HepG2 (cell line): ENCODE results near the gene KCNJ6. TPM values are rescaled to one million over a fixed set of nuclear protein-coding genes. Genes with fewer than 3 reads are reported as not detected.
A peak's percentile ranks its signal among the peaks of the same experiment; 100 is the strongest.

Experiments
- ATAC-seq: fragments of 200-7000 bp; cut with Tn5 transposase; 3 replicates; pipeline ENCODE4 v1.9.1; 2020; ENCODE audit warnings: mild to moderate bottlenecking, moderate library complexity
- BruUV-seq: library from RNA; stranded (reverse); fragments of 400-500 nt; replicated peaks from 2 replicates; lab custom pipeline; 2021; lab: Mats Ljungman, UMichigan
- CTCF ChIA-PET: fragments of 300-600 bp; formaldehyde crosslinking; extraction: SDS; loops from one replicate; lab custom pipeline; 2021; ENCODE audit warnings: low total read pairs, inconsistent platforms, low intra/inter-chr PET ratio; lab: Yijun Ruan, JAX
- POLR2A ChIA-PET: fragments of 350-600 bp; sonication (Branson Sonifier 250); formaldehyde crosslinking; loops from one replicate; lab custom pipeline; 2020; ENCODE audit warnings: antibody characterized with exemption, inconsistent platforms; lab: Yijun Ruan, JAX
- DNase-seq: peaks from one replicate; pipeline ENCODE4 v3.0.0-alpha.2; 2015; ENCODE audit warnings: low spot score
- FAIRE-seq: peaks from 3 replicates; lab custom pipeline; 2011; peaks lifted over from hg19 to GRCh38; lab: Jason Lieb, UNC
- H2AFZ ChIP-seq: one replicate; pipeline ENCODE4 v1.6.1; 2011; ENCODE audit warnings: low read length, inconsistent platforms
- H3K27ac ChIP-seq: fragments of 300-600 bp; 3 replicates; pipeline ENCODE4 v1.8.0; 2011; ENCODE audit warnings: mixed run types, mild to moderate bottlenecking, mixed read lengths, low read length, inconsistent platforms; ENCODE audit not compliant: insufficient read depth; ENCODE audit errors: extremely low read length
- H3K27me3 ChIP-seq, 2 experiments: fragments of 200-600 bp in 1 of 2; 2 replicates in 1 of 2; 3 replicates in 1 of 2; pipeline versions ENCODE4 v1.6.0 to v1.8.0; 2011; ENCODE audit warnings: low read length in 2 of 2, mild to moderate bottlenecking in 2 of 2, moderate library complexity in 2 of 2, inconsistent platforms in 1 of 2; ENCODE audit not compliant: insufficient read depth in 2 of 2, control insufficient read depth in 1 of 2
- H3K36me3 ChIP-seq, 2 experiments: fragments of 200-600 bp in 1 of 2; replicated peaks in 1 of 2; 2 replicates in 1 of 2; 3 replicates in 1 of 2; pipeline versions ENCODE4 v1.5.1 to v1.8.0; 2011; ENCODE audit warnings: low read length in 2 of 2, inconsistent platforms in 1 of 2; ENCODE audit not compliant: insufficient read depth in 2 of 2, control insufficient read depth in 1 of 2
- H3K4me1 ChIP-seq: 2 replicates; pipeline ENCODE4 v1.5.1; 2012; ENCODE audit warnings: low read length, inconsistent platforms; ENCODE audit not compliant: insufficient read depth
- H3K4me2 ChIP-seq: 2 replicates; pipeline ENCODE4 v1.6.0; 2011; ENCODE audit warnings: low read depth, low read length, inconsistent platforms
- H3K4me3 ChIP-seq, 3 experiments: fragments of 200-600 bp in 1 of 3; sonication (generic), shearing (Covaris generic) in 1 of 3; replicated peaks in 1 of 3; 2 replicates each; pipeline ENCODE4 v1.5.1; 2011 to 2016; ENCODE audit warnings: low read length in 3 of 3, inconsistent platforms in 2 of 3, low read depth in 2 of 3, mild to moderate bottlenecking in 2 of 3, control low read depth in 1 of 3, mixed read lengths in 1 of 3; ENCODE audit not compliant: insufficient read depth in 1 of 3
- H3K79me2 ChIP-seq: one replicate; pipeline ENCODE4 v1.6.1; 2011; ENCODE audit warnings: low read length, inconsistent platforms; ENCODE audit not compliant: insufficient read depth
- H3K9ac ChIP-seq: 2 replicates; pipeline ENCODE4 v1.6.0; 2011; ENCODE audit warnings: mild to moderate bottlenecking, low read depth, low read length, inconsistent platforms; ENCODE audit not compliant: insufficient read depth
- H3K9me3 ChIP-seq: 2 replicates; pipeline ENCODE4 v1.5.1; 2012; ENCODE audit warnings: mild to moderate bottlenecking, low read length
- H4K20me1 ChIP-seq: 2 replicates; pipeline ENCODE4 v1.6.0; 2011; ENCODE audit warnings: inconsistent platforms, mild to moderate bottlenecking, low read length, moderate library complexity; ENCODE audit not compliant: insufficient read depth
- CBX5 ChIP-seq: sonication (generic); formaldehyde crosslinking; IDR thresholded peaks from 2 replicates; pipeline ENCODE4 v1.4.0; 2020; ENCODE audit warnings: missing genetic modification reagents, borderline replicate concordance
- FLYWCH1 ChIP-seq: sonication (generic); formaldehyde crosslinking; IDR thresholded peaks from 2 replicates; pipeline ENCODE4 v1.8.1; 2023; ENCODE audit warnings: mild to moderate bottlenecking, missing genetic modification reagents
- HNF4G ChIP-seq, 2 experiments: sonication (generic) in 1 of 2; formaldehyde crosslinking in 1 of 2; IDR thresholded peaks; 2 replicates each; pipeline versions ENCODE4 v1.4.0 to v1.6.1; 2011 to 2020; ENCODE audit warnings: borderline replicate concordance in 2 of 2, low read depth in 2 of 2, mild to moderate bottlenecking in 2 of 2, low read length in 1 of 2, missing genetic modification reagents in 1 of 2, moderate library complexity in 1 of 2
- KLF9 ChIP-seq: IDR thresholded peaks from 2 replicates; pipeline ENCODE4 v1.6.1; 2016; ENCODE audit warnings: low read depth
- PAWR ChIP-seq: sonication (generic); formaldehyde crosslinking; IDR thresholded peaks from 2 replicates; pipeline ENCODE4 v1.4.0; 2020; ENCODE audit warnings: missing genetic modification reagents, mild to moderate bottlenecking, borderline replicate concordance
- PHF8 ChIP-seq: sonication (generic); formaldehyde crosslinking; IDR thresholded peaks from 2 replicates; pipeline ENCODE4 v1.5.0; 2020; ENCODE audit warnings: missing genetic modification reagents
- POLR2AphosphoS5 ChIP-seq: IDR thresholded peaks from 2 replicates; pipeline ENCODE4 v1.6.1; 2012; ENCODE audit warnings: low read depth, low read length
- RFX1 ChIP-seq: fragments of 450-650 bp; IDR thresholded peaks from 2 replicates; pipeline ENCODE4 v1.6.1; 2017
- SOX6 ChIP-seq, 2 experiments: fragments of 450-650 bp in 1 of 2; sonication (generic) in 1 of 2; formaldehyde crosslinking in 1 of 2; IDR thresholded peaks; 2 replicates each; pipeline versions ENCODE4 v1.4.0 to v1.6.1; 2017 to 2020; ENCODE audit warnings: antibody characterized with exemption in 1 of 2, mild to moderate bottlenecking in 1 of 2, missing genetic modification reagents in 1 of 2
- TBP ChIP-seq: sonication (generic); formaldehyde crosslinking; IDR thresholded peaks from 2 replicates; pipeline ENCODE4 v1.5.0; 2020; ENCODE audit warnings: missing genetic modification reagents
- ZNF12 ChIP-seq: sonication (generic); formaldehyde crosslinking; IDR thresholded peaks from 2 replicates; pipeline ENCODE4 v1.5.0; 2020; ENCODE audit warnings: missing genetic modification reagents
- ZNF260 ChIP-seq: sonication (generic); formaldehyde crosslinking; IDR thresholded peaks from 2 replicates; pipeline ENCODE4 v1.4.0; 2020; ENCODE audit warnings: missing genetic modification reagents, low read depth, mild to moderate bottlenecking, borderline replicate concordance
- ZNF329 ChIP-seq: sonication (generic); formaldehyde crosslinking; IDR thresholded peaks from 2 replicates; pipeline ENCODE4 v1.9.0; 2021; ENCODE audit warnings: low read depth, mild to moderate bottlenecking, missing genetic modification reagents
- ZNF333 ChIP-seq: sonication (generic); formaldehyde crosslinking; IDR thresholded peaks from 2 replicates; pipeline ENCODE4 v1.4.0; 2020; ENCODE audit warnings: mild to moderate bottlenecking, missing genetic modification reagents, borderline replicate concordance
- ZNF34 ChIP-seq: sonication (generic); formaldehyde crosslinking; IDR thresholded peaks from 2 replicates; pipeline ENCODE4 v1.4.0; 2020; ENCODE audit warnings: mild to moderate bottlenecking, missing genetic modification reagents, borderline replicate concordance
- ZNF543 ChIP-seq: sonication (generic); formaldehyde crosslinking; IDR thresholded peaks from 2 replicates; pipeline ENCODE4 v1.4.0; 2020; ENCODE audit warnings: mild to moderate bottlenecking, missing genetic modification reagents
- ZNF713 ChIP-seq: sonication (generic); formaldehyde crosslinking; IDR thresholded peaks from 2 replicates; pipeline ENCODE4 v1.4.0; 2020; ENCODE audit warnings: mild to moderate bottlenecking, missing genetic modification reagents
- WGBS: methylation state at CpG from one replicate; pipeline ENCODE4 v1.1.6; 2017; ENCODE audit warnings: low lambda C conversion rate; 5-methylcytosine and 5-hydroxymethylcytosine counted together
- in situ Hi-C: cut with HindIII; loops from 2 replicates; pipeline ENCODE4 v1.10.0; 2017; ENCODE audit warnings: low pct_unique_long_range_greater_than_20kb; ENCODE audit not compliant: extremely low pct_ligation_motif_present
- intact Hi-C: fragments of 100-400 bp; cut with micrococcal nuclease; formaldehyde crosslinking; loops from one replicate; pipeline ENCODE4 v1.10.0; 2022; ENCODE audit not compliant: unreplicated experiment
- polyA plus RNA-seq, 8 experiments: library from polyadenylated mRNA; depleted of rRNA in 3 of 8; stranded (reverse) in 7 of 8; unstranded in 1 of 8; fragments of >200 nt; fragmentation: Illumina TruSeq in 4 of 8; extraction: Trizol in 4 of 8; gene quantifications; 2 replicates each; pipeline versions ENCODE4 v1.2.1 to v1.2.3, GENCODE V29; 2011 to 2016; ENCODE audit warnings: low read depth in 4 of 8, missing spikeins in 1 of 8, mixed read lengths in 1 of 8; ENCODE audit not compliant: insufficient read depth in 1 of 8
- total RNA-seq, 5 experiments: library from RNA; depleted of rRNA; stranded (reverse); fragments of >200 nt; fragmentation: Illumina TruSeq; extraction: Trizol; gene quantifications; 2 replicates each; pipeline ENCODE4 v1.2.3, GENCODE V29; 2016; ENCODE audit warnings: low read depth in 1 of 5
- TF ChIP-seq, protein P1 (sequence below): sonication (generic); formaldehyde crosslinking; IDR thresholded peaks from 2 replicates; pipeline ENCODE4 v1.4.0; 2020; ENCODE audit warnings: missing genetic modification reagents

The KCNJ6 gene
- total and polyA plus RNA-seq, 2 of the 13 experiments (the other 11 are each of a cell fraction or from before 2014, with no cell fraction given), result not detected

DNA sequence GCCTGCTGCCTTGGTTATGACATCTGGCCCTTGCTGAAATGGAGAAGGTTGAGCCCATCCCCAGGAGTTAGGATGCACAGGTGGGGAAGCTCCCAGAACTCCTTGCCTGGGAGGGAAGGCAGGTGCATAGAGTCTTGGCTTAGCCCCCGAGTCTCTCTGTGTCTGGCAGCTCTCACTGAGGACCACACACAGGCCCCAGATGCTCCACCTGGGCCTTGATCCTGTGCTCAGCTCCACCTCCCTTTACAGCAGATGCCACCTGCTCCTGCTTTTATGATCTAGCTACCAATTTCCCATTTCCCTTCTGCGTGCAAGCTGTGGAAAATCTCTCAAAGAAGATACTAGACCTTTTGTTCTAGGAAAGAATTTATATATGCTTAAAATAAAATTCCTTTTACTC lies 28.8 kb upstream of the KCNJ6 start (continued):
- no peak for TF ChIP-seq HNF4G (IDR thresholded peaks at IDR 0.05; ENCODE audit: borderline replicate concordance, low read depth, low read length)
- no peak for TF ChIP-seq HNF4G (CRISPR knock-in tag; IDR thresholded peaks at IDR 0.05; ENCODE audit: borderline replicate concordance, low read depth)
- TF ChIP-seq ZNF260 (CRISPR knock-in tag), result no peak

DNA sequence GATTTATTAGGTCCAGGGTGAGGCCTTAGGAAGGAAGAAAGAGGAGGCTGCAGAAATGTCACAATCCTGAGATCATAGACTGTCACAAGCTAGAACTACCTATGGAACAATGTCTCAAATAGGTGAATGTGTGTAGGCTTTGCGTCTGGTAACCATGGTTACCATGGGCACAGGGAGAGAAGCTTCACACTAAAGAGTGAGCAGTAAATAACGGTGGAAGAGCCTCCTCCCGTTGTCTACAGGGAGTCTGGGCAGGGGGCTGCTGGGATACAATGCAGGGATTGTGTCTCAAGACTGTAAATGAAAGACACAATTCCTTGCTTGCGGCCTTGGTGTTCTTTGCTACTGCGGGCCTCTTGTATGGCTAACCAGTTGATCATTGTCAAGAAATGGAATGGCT lies 28.2 kb upstream of the KCNJ6 start:
- in situ Hi-C loops, result no loop called here

DNA sequence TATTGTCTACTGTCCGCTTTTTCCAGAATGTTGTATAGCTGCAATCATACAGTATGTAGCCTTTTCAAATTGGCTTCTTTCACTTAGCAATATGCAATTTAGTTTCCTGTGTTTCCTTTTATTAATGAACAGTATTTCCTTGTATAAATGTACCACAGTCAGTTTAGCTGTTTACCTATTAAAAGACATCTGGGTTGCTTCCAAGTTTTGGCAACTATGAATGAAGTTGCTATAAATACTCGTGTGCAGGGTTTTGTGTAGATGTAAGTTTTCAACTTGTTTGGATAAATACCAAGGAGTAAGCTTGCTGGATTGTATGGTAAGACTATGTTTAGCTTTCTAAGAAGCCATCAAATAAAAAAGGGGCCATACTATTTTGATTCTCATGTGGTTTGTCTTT lies 24.4 kb upstream of the KCNJ6 start:
- no peak overlapping the region for H3K9ac ChIP-seq
- BruUV-seq, result no TSS peak
- intact Hi-C loops, result no loop called here

More for the DNA sequence above, 28.2 kb upstream of the KCNJ6 start:
- no peak overlapping the region for H3K27ac ChIP-seq
- no peak for FAIRE-seq
- no peak for DNase-seq
- no peak overlapping the region for H3K4me3 ChIP-seq
- no peaks in the 10 kb centered on the region for H3K9me3 ChIP-seq
- no peak overlapping the region for H3K9ac ChIP-seq
- no peaks in the 10 kb centered on the region for H3K36me3 ChIP-seq
- POLR2A ChIA-PET, result no interaction called here
- intact Hi-C loops, result no loop called here
- ATAC-seq, result no peak
- TF ChIP-seq TBP (CRISPR knock-in tag) (no peak), PHF8 (CRISPR knock-in tag) (no peak), ZNF543 (no peak), ZNF34 (CRISPR knock-in tag) (no peak), RFX1 (peak; percentile 42; the same call in 1 of the 2 replicates), ZNF333 (CRISPR knock-in tag) (no peak)
- TF ChIP-seq, all 625 proteins: peak for 1
- Histone ChIP-seq H3K4me1 (no peaks in the 10 kb centered on the region), H3K4me2 (no peak overlapping the region), H2AFZ (no peak overlapping the region), H3K79me2 (no peaks in the 10 kb centered on the region), H3K27me3 (no peaks in the 10 kb centered on the region), H4K20me1 (no peaks in the 10 kb centered on the region)
- WGBS, result 3% methylated on average over 4 of the region's 5 CpGs
- BruUV-seq, result no TSS peak
- CTCF ChIA-PET, result no interaction called here

More for the DNA sequence above, 24.4 kb upstream of the KCNJ6 start:
- no peaks in the 10 kb centered on the region for H3K27me3 ChIP-seq
- no peak overlapping the region for H3K4me3 ChIP-seq
- H2AFZ ChIP-seq, result no peak overlapping the region
- no peaks in the 10 kb centered on the region for H3K4me1 ChIP-seq
- H3K79me2 ChIP-seq, result no peaks in the 10 kb centered on the region
- CTCF ChIA-PET, result no interaction called here
- in situ Hi-C loops, result no loop called here
- FAIRE-seq (no peak), ATAC-seq (no peak), DNase-seq (no peak)
- H3K27ac ChIP-seq, result no peak overlapping the region
- WGBS, result 20% methylated on average over 2 of the region's 2 CpGs
- POLR2A ChIA-PET, result no interaction called here
- H3K4me2 ChIP-seq, result no peak overlapping the region
- no peaks in the 10 kb centered on the region for H3K9me3 ChIP-seq
- H4K20me1 ChIP-seq, result no peaks in the 10 kb centered on the region
- TF ChIP-seq ZNF12 (CRISPR knock-in tag) (no peak), ZNF329 (no peak), ZNF713 (CRISPR knock-in tag) (no peak), SOX6 (IDR thresholded peaks at IDR 0.05) (no peak), SOX6 (CRISPR knock-in tag; IDR thresholded peaks at IDR 0.05) (no peak), FLYWCH1 (no peak), KLF9 (CRISPR knock-in tag) (no peak), POLR2AphosphoS5 (no peak), PAWR (CRISPR knock-in tag) (no peak), CBX5 (CRISPR knock-in tag) (no peak)
- TF ChIP-seq, protein P1, sequence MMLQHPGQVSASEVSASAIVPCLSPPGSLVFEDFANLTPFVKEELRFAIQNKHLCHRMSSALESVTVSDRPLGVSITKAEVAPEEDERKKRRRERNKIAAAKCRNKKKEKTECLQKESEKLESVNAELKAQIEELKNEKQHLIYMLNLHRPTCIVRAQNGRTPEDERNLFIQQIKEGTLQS (CRISPR knock-in tag), result no peak
- no peaks in the 10 kb centered on the region for H3K36me3 ChIP-seq
